ENCODE results near the gene GRIK3. TPM values are rescaled to one million over a fixed set of nuclear protein-coding genes. Genes with fewer than 3 reads are reported as not detected.

The GRIK3 gene
- total RNA-seq, result not detected in 2 replicates

GRCh38 chr1:37034121-37035013 lies at the start of gene GRIK3:
TSS of gene GRIK3 (minus strand) at chr1:37034515. CDS start at chr1:37034108, 407 bp downstream.

